ENCODE measurements around the gene NUDT2.

The NUDT2 gene

DNA sequence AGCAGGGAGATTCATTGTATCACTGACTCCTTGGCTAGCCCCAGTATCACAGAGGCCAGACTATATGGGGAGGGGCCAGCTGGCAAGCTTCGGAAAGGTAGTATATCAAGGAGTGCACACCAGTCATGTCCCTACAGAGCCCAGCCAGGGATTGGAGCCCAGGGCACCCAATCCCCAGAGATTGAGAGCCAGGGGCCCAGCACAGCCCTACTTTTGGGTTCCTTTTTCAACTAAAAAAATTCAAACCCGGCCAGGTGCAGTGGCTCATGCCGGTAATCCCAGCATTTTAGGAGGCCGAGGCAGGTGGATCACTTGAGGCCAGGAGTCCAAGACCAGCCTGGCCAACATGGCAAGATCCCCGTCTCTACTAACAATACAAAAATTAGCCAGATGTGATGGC lies 52.7 kb downstream of the NUDT2 start:
- WGBS = 99% methylated on average over 4 of the region's 5 CpGs

DNA sequence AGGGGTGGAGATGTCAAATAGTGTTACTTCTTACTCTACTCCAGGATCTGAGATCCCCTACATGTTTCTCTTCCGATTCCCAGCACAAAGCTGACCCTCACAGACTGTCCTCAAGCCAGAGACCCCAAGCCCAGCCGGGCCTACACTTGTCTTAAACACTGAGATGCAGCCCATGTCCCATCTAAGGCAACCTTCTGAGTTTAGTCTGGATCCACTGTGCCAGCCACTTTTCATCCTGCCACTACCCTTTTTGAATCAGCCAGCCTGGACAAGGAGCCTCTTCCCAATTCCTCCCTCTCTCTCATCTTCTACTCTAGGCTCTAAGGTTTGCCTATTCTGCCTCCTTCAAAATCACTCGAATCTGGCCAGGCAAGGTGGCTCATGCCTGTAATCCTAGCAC lies 53.5 kb downstream of the NUDT2 start:
- DNase-seq = no peak
- Histone ChIP-seq H3K14ac (ENCODE audit: low read length in 2 of 2) (no peak overlapping the region), H3K4me1 (ENCODE audit: control insufficient read depth, insufficient read depth, low read depth, low read length) (peaks cover 19% of the 10 kb centered on the region), H3K9me3 (ENCODE audit: control insufficient read depth, low read length) (no peaks in the 10 kb centered on the region), H3K27ac (ENCODE audit: low read length, poor library complexity, severe bottlenecking) (no peak overlapping the region), H3K4ac (ENCODE audit: low read depth in 1 of 2, low read length in 2 of 2) (no peak overlapping the region), H2BK120ac (ENCODE audit: low read depth, low read length) (no peak overlapping the region), H3K18ac (ENCODE audit: low read depth in 1 of 2, low read length in 2 of 2) (no peak overlapping the region), H2AFZ (ENCODE audit: low read depth, low read length) (no peak overlapping the region), H3K4me2 (ENCODE audit: low read length, poor library complexity, severe bottlenecking) (no peak overlapping the region), H3K27me3 (ENCODE audit: control insufficient read depth in 1 of 2, insufficient read depth in 1 of 2, low read length in 2 of 2) (peaks cover 3 to 49% of the 10 kb centered on the region in 2 experiments), H3K79me1 (replicated peaks; ENCODE audit: low read length, poor library complexity, severe bottlenecking) (no peaks in the 10 kb centered on the region), H3K4me3 (ENCODE audit: insufficient read depth in 1 of 2, low read depth in 1 of 2, low read length in 2 of 2) (no peak overlapping the region), H2BK15ac (ENCODE audit: low read depth, poor library complexity, severe bottlenecking) (no peak overlapping the region), H2BK5ac (ENCODE audit: low read depth, low read length, poor library complexity, severe bottlenecking) (no peak overlapping the region), H2AK5ac (ENCODE audit: low read length, severe bottlenecking) (no peak overlapping the region), H3K36me3 (ENCODE audit: control insufficient read depth in 1 of 2, insufficient read depth in 2 of 2, low read depth in 1 of 2, low read length in 2 of 2) (no peaks in the 10 kb centered on the region), H4K91ac (ENCODE audit: low read length) (no peak overlapping the region), H4K8ac (ENCODE audit: low read length) (no peak overlapping the region), H2BK12ac (ENCODE audit: low read length in 2 of 2) (no peak overlapping the region), H3K23ac (ENCODE audit: low read length in 2 of 2) (no peak overlapping the region), H3K9ac (ENCODE audit: low read length) (no peak overlapping the region)
- 80% methylated on average over 3 of the region's 3 CpGs for WGBS

More for the DNA sequence above, 52.7 kb downstream of the NUDT2 start:
- Histone ChIP-seq H2BK15ac (ENCODE audit: low read depth, poor library complexity, severe bottlenecking) (no peak overlapping the region), H2BK12ac (ENCODE audit: low read length in 2 of 2) (no peak overlapping the region), H4K91ac (ENCODE audit: low read length) (no peak overlapping the region), H4K8ac (ENCODE audit: low read length) (no peak overlapping the region), H3K23ac (ENCODE audit: low read length in 2 of 2) (no peak overlapping the region), H3K27me3 (ENCODE audit: control insufficient read depth in 1 of 2, insufficient read depth in 1 of 2, low read length in 2 of 2) (peaks cover 3 to 44% of the 10 kb centered on the region in 2 experiments), H3K79me1 (replicated peaks; ENCODE audit: low read length, poor library complexity, severe bottlenecking) (no peaks in the 10 kb centered on the region), H3K4me3 (ENCODE audit: insufficient read depth in 1 of 2, low read depth in 1 of 2, low read length in 2 of 2) (no peak overlapping the region), H3K4ac (ENCODE audit: low read depth in 1 of 2, low read length in 2 of 2) (no peak overlapping the region), H2AK5ac (ENCODE audit: low read length, severe bottlenecking) (no peak overlapping the region), H3K36me3 (ENCODE audit: control insufficient read depth in 1 of 2, insufficient read depth in 2 of 2, low read depth in 1 of 2, low read length in 2 of 2) (no peaks in the 10 kb centered on the region), H2AFZ (ENCODE audit: low read depth, low read length) (no peak overlapping the region), H3K9me3 (ENCODE audit: control insufficient read depth, low read length) (no peaks in the 10 kb centered on the region), H3K4me1 (ENCODE audit: control insufficient read depth, insufficient read depth, low read depth, low read length) (peaks cover 24% of the 10 kb centered on the region), H3K14ac (ENCODE audit: low read length in 2 of 2) (no peak overlapping the region), H3K27ac (ENCODE audit: low read length, poor library complexity, severe bottlenecking) (no peak overlapping the region), H3K9ac (ENCODE audit: low read length) (no peak overlapping the region), H3K18ac (ENCODE audit: low read depth in 1 of 2, low read length in 2 of 2) (no peak overlapping the region), H2BK5ac (ENCODE audit: low read depth, low read length, poor library complexity, severe bottlenecking) (no peak overlapping the region), H3K4me2 (ENCODE audit: low read length, poor library complexity, severe bottlenecking) (no peak overlapping the region), H2BK120ac (ENCODE audit: low read depth, low read length) (no peak overlapping the region)
- DNase-seq = no peak

DNA sequence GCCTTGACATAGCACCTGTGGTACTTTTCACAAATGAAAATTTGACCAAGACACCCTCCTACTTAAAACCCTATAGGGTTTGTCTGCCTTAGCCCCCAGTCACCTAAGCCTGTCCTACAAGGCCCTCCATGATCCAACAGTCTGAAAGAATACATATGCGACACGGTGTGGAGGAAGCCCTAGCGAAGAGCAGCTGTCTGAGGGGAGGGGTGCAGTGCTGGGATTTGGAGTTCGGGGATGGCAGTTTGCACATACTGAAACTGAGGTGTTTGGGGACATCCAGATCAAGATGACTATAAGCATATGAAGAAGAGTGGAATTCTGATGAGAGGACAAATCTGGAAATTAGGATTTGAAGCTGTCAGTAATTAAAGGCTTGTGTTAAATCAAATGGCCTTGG lies 54.5 kb downstream of the NUDT2 start:
- DNase-seq = no peak
- Histone ChIP-seq H2BK120ac (ENCODE audit: low read depth, low read length) (no peak overlapping the region), H3K9me3 (ENCODE audit: control insufficient read depth, low read length) (no peaks in the 10 kb centered on the region), H3K4ac (ENCODE audit: low read depth in 1 of 2, low read length in 2 of 2) (no peak overlapping the region), H4K8ac (ENCODE audit: low read length) (no peak overlapping the region), H2AK5ac (ENCODE audit: low read length, severe bottlenecking) (no peak overlapping the region), H3K27ac (ENCODE audit: low read length, poor library complexity, severe bottlenecking) (no peak overlapping the region), H2AFZ (ENCODE audit: low read depth, low read length) (no peak overlapping the region), H3K4me1 (ENCODE audit: control insufficient read depth, insufficient read depth, low read depth, low read length) (peaks cover 19% of the 10 kb centered on the region), H3K4me3 (ENCODE audit: insufficient read depth in 1 of 2, low read depth in 1 of 2, low read length in 2 of 2) (no peak overlapping the region), H4K91ac (ENCODE audit: low read length) (no peak overlapping the region), H3K18ac (ENCODE audit: low read depth in 1 of 2, low read length in 2 of 2) (no peak overlapping the region), H3K27me3 (ENCODE audit: control insufficient read depth in 1 of 2, insufficient read depth in 1 of 2, low read length in 2 of 2) (peaks cover 0 to 49% of the 10 kb centered on the region in 2 experiments), H3K4me2 (ENCODE audit: low read length, poor library complexity, severe bottlenecking) (no peak overlapping the region), H3K79me1 (replicated peaks; ENCODE audit: low read length, poor library complexity, severe bottlenecking) (no peaks in the 10 kb centered on the region), H3K36me3 (ENCODE audit: control insufficient read depth in 1 of 2, insufficient read depth in 2 of 2, low read depth in 1 of 2, low read length in 2 of 2) (no peaks in the 10 kb centered on the region), H2BK15ac (ENCODE audit: low read depth, poor library complexity, severe bottlenecking) (no peak overlapping the region), H2BK5ac (ENCODE audit: low read depth, low read length, poor library complexity, severe bottlenecking) (no peak overlapping the region), H3K9ac (ENCODE audit: low read length) (no peak overlapping the region), H3K14ac (ENCODE audit: low read length in 2 of 2) (no peak overlapping the region), H2BK12ac (ENCODE audit: low read length in 2 of 2) (no peak overlapping the region), H3K23ac (ENCODE audit: low read length in 2 of 2) (no peak overlapping the region)
- WGBS = 88% methylated on average over 4 of the region's 4 CpGs

DNA sequence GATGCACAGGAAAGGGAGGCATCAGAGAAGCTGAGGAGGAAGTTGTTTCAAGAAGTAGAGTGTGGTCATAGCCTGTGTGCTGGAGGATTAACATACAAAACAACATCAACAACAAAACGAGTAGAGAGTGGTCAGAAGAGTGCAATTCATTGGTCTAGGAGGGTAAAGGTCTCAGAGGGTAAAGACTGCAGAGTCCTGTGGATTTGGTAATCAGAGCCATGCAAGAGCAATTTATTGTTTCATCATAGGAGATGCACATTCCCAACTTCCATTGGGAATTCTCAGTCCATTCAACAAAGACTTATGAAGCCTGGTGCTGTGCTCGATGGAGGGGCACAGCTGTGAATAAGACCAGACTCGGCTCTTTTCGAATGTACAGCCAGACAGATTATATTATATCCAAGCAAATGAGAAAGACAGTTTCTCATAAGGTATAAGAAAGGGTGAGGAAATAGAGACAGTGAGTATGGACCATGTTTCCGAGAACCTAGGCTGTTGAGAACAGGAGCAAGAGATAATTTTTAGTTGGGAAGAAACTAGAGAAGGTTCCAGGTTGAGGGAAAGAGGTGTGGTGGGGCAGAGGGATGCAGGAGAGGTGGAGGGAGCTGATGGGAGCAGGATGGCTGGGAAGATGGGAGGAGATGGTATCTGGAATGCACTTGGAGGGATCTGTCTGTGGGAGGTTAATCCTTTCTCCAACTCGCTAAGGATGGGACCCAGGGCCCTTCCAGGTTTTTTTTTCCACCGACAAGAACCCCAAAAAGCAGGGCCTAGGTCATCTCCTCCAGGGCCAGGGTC lies 55.2 kb downstream of the NUDT2 start:
- Histone ChIP-seq H4K91ac (ENCODE audit: low read length) (no peak overlapping the region), H2BK15ac (ENCODE audit: low read depth, poor library complexity, severe bottlenecking) (no peak overlapping the region)
- 83% methylated on average over 7 of the region's 7 CpGs for WGBS

More for the DNA sequence above, 55.2 kb downstream of the NUDT2 start:
- Histone ChIP-seq H3K4me1 (ENCODE audit: control insufficient read depth, insufficient read depth, low read depth, low read length) (peaks cover 17% of the 10 kb centered on the region), H3K9ac (ENCODE audit: low read length) (no peak overlapping the region), H2BK5ac (ENCODE audit: low read depth, low read length, poor library complexity, severe bottlenecking) (no peak overlapping the region), H2BK120ac (ENCODE audit: low read depth, low read length) (no peak overlapping the region), H3K27me3 (ENCODE audit: control insufficient read depth in 1 of 2, insufficient read depth in 1 of 2, low read length in 2 of 2) (peaks cover 0 to 49% of the 10 kb centered on the region in 2 experiments), H2BK12ac (ENCODE audit: low read length in 2 of 2) (no peak overlapping the region), H3K18ac (ENCODE audit: low read depth in 1 of 2, low read length in 2 of 2) (no peak overlapping the region), H3K4me3 (ENCODE audit: insufficient read depth in 1 of 2, low read depth in 1 of 2, low read length in 2 of 2) (no peak overlapping the region), H3K23ac (ENCODE audit: low read length in 2 of 2) (no peak overlapping the region), H3K4me2 (ENCODE audit: low read length, poor library complexity, severe bottlenecking) (no peak overlapping the region), H2AK5ac (ENCODE audit: low read length, severe bottlenecking) (no peak overlapping the region), H4K8ac (ENCODE audit: low read length) (no peak overlapping the region), H3K14ac (ENCODE audit: low read length in 2 of 2) (no peak overlapping the region), H3K9me3 (ENCODE audit: control insufficient read depth, low read length) (no peaks in the 10 kb centered on the region), H3K27ac (ENCODE audit: low read length, poor library complexity, severe bottlenecking) (no peak overlapping the region), H3K79me1 (replicated peaks; ENCODE audit: low read length, poor library complexity, severe bottlenecking) (no peaks in the 10 kb centered on the region), H2AFZ (ENCODE audit: low read depth, low read length) (no peak overlapping the region), H3K4ac (ENCODE audit: low read depth in 1 of 2, low read length in 2 of 2) (no peak overlapping the region), H3K36me3 (ENCODE audit: control insufficient read depth in 1 of 2, insufficient read depth in 2 of 2, low read depth in 1 of 2, low read length in 2 of 2) (no peaks in the 10 kb centered on the region)
- DNase-seq = no peak
